PFSK-1 (cell line): ENCODE data around the gene MVK.

Experiments
- FOXP2 ChIP-seq: optimal IDR thresholded peaks from 2 replicates; pipeline ENCODE3; 2011; ENCODE audit warnings: borderline replicate concordance, control low read depth, inconsistent platforms; ENCODE audit not compliant: insufficient read depth; ENCODE audit errors: extremely low read length, extremely low read depth
- POLR2AphosphoS5 ChIP-seq: IDR thresholded peaks from 2 replicates; pipeline ENCODE4 v1.6.1; 2012; ENCODE audit warnings: low read depth, mild to moderate bottlenecking, control low read depth, low read length, moderate library complexity
- SIN3A ChIP-seq: IDR thresholded peaks from 2 replicates; pipeline ENCODE4 v1.6.1; 2012; ENCODE audit warnings: mild to moderate bottlenecking, low read length, moderate library complexity, borderline replicate concordance; ENCODE audit not compliant: insufficient read depth
- TAF1 ChIP-seq: IDR thresholded peaks from 2 replicates; pipeline ENCODE4 v1.6.1; 2012; ENCODE audit warnings: low read length, control low read depth, borderline replicate concordance; ENCODE audit not compliant: insufficient read depth
- TF ChIP-seq, protein P1 (sequence below), 2 experiments: IDR thresholded peaks; 2 replicates each; pipeline versions ENCODE4 v1.6.1 to v1.8.0; 2011 to 2012; ENCODE audit warnings: low read depth in 2 of 2, low read length in 2 of 2, control low read depth in 1 of 2, inconsistent platforms in 1 of 2, mild to moderate bottlenecking in 1 of 2, moderate library complexity in 1 of 2; ENCODE audit not compliant: insufficient read depth in 1 of 2

DNA sequence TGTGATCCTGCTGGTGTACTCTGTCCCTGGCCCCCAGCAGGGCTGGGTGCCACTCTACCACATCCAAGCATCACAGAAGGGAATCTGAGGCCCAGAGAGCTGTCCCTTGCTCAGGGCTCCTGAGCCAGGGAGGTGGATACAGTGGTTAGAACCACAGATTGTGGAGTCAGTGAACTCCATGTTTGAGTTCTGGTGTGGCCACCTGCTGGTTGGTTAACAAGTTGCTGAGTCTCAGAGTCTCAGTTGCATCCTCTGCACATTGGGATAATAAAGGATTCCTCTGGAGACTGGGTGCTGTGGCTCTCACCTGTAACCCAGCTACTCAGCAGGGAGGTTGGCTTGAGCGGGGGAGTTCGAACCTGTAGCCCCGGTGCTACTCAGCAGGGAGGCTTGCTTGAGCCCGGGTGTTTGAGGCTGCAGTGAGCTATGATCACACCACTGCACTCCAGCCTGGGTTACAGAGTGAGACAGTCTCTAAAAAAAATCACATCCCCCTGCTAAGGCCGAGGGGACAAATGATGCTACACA, 39.4 kb downstream of the MVK start:
- TF ChIP-seq POLR2AphosphoS5 (no peak), SIN3A (no peak), TAF1 (no peak), FOXP2 (no peak)
- TF ChIP-seq, protein P1, sequence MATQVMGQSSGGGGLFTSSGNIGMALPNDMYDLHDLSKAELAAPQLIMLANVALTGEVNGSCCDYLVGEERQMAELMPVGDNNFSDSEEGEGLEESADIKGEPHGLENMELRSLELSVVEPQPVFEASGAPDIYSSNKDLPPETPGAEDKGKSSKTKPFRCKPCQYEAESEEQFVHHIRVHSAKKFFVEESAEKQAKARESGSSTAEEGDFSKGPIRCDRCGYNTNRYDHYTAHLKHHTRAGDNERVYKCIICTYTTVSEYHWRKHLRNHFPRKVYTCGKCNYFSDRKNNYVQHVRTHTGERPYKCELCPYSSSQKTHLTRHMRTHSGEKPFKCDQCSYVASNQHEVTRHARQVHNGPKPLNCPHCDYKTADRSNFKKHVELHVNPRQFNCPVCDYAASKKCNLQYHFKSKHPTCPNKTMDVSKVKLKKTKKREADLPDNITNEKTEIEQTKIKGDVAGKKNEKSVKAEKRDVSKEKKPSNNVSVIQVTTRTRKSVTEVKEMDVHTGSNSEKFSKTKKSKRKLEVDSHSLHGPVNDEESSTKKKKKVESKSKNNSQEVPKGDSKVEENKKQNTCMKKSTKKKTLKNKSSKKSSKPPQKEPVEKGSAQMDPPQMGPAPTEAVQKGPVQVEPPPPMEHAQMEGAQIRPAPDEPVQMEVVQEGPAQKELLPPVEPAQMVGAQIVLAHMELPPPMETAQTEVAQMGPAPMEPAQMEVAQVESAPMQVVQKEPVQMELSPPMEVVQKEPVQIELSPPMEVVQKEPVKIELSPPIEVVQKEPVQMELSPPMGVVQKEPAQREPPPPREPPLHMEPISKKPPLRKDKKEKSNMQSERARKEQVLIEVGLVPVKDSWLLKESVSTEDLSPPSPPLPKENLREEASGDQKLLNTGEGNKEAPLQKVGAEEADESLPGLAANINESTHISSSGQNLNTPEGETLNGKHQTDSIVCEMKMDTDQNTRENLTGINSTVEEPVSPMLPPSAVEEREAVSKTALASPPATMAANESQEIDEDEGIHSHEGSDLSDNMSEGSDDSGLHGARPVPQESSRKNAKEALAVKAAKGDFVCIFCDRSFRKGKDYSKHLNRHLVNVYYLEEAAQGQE (IDR thresholded peaks at IDR 0.05; ENCODE audit: insufficient read depth in 1 of 2, low read depth in 2 of 2, low read length in 2 of 2): no peak
